Erythroblast (primary cell): ENCODE data around the gene SNRNP70.
"Not testable (repeated sequence)": the region's sequence is repeated elsewhere in the genome, so short reads cannot be mapped to it uniquely, and the experiment has no call there.

Source experiments
- GATA1 ChIP-seq: IDR thresholded peaks from 2 replicates; pipeline ENCODE4 v1.6.1; 2011; ENCODE audit warnings: low read depth, mild to moderate bottlenecking, control low read depth, low read length, moderate library complexity
- POLR2A ChIP-seq: IDR thresholded peaks from 2 replicates; pipeline ENCODE4 v1.6.1; 2011; ENCODE audit warnings: mild to moderate bottlenecking, low read length

DNA sequence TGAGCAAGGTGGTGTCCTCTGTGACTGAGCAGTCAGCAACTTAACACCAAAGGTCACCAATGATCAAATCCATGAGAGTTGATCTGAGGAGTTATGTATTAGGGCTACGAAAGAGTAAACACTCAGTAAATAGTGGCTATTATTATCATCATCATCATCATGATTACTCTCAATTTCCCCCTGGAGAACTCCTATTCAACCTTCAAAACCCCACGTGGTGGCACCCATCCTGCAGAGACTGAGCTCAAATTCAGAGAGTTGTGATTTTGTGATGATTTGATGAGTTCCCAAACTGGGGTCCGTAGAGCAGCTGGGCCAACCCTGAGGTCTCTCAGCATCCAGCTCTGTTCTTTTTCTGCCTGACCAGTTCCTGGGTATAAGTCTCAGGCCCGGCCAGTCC lies 35.4 kb upstream of the SNRNP70 start:
- TF ChIP-seq POLR2A, GATA1: not testable (repeated sequence)
